GM21526 (cell line): Measurements from ENCODE around the gene NUDT8.
"Not testable (repeated sequence)": the region's sequence is repeated elsewhere in the genome, so short reads cannot be mapped to it uniquely, and the experiment has no call there.

Experiments used
- ATAC-seq: cut with Tn5 transposase; IDR thresholded peaks from one replicate; pipeline ENCODE4 v1.9.1; 2021; ENCODE audit warnings: moderate library complexity; ENCODE audit not compliant: unreplicated experiment, low FRiP score

NUDT8 gene

DNA sequence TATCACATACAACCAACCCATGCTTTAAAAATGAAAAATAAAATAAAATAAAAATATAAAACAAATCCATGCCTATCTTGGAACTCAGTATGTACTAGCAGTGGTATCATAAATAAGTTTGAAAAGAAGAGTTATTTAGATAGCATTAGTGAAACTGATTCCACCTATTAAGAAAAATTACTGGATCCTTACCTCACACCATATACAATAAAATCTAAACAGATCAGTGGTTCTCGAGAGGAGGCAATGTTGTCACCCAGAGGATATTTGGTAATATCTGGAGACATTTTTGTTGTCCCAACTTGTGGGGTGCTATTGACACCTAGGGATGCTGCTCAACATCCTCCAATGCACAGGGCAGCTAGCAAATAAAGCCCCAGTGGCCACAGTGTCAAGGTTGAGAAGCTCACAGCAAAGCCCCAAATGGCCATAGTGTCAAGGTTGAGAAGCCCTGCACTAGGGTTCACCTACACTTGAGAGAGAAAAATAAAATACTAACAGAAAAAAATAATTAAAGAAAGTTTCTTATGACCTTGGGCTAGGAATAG lies 32.9 kb downstream of the NUDT8 start:
- no peak for ATAC-seq

- no peak for ATAC-seq
These were observed 35.3 kb downstream of the NUDT8 start for GRCh38 chr11:67594480-67594879.

DNA sequence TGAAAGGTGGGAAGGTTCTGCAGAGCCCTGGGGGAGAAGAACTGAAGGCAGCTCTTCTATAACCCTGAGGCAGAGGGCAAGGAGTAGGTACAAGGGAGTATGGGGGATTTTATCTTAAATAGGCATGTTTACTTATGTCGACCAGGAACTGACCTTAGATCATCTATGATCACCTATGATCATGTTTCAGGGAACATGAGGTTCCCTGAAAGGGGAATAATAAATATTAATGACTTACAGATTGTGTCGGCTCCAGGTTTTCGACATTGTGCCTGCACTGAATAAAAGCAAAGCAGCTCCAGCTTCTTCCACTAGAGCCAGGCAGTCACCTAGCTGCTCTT lies 36.2 kb downstream of the NUDT8 start:
- ATAC-seq: no peak

DNA sequence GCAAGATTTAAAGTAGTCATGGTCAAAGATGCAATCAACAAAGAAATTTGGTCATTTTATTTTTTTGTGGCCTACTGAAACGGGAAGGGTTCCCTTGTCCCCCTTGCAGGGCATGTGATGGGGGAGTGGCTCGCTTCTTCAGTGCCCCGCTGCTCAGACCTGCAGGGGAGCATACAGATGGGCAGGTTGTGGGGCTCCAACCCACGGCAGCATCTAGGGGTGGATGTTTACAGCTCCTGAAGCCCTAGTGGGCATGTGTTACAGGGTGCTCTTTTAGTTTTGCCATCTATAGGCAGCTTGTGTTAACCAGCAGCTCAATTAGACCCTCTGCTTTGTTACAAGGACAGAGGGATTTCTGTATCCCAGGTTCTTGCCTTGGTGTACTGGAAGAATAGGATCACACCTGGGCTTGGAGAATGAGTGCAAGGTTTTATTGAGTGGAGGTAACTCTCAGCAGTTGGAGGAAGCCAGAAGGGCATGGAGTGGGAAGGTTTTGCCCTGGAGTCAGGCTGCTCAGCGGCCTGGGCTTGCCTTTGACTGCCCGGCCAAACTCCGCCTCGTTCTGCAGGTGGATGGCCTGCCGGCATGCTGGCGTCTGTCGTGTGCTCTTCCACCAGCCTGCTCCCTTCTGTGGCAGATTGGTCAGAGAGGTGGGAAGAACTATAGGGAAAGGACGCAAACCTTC lies 36.7 kb downstream of the NUDT8 start:
- no peak for ATAC-seq

DNA sequence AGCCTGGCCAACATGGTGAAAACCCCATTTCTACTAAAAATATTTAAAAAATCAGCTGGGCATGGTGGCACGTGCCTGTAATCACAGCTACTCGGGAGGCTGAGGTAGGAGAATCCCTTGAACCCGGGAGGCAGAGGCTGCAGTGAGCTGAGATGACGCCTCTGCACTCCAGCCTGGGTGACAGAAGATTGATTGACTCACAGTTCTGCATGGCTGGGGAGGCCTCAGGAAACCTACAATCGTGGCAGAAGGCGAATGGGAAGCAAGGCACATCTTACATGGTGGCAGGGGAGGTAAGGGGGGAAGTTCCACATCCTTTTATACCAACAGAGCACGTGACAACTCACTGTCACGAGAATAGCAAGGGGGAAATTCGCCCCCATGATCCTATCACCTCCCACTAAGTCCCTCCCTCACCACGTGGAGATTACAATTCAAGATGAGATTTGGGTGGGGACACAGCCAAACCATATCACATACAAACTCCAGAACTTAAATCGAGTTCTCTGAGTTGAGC lies 40.8 kb downstream of the NUDT8 start:
- ATAC-seq: not testable (repeated sequence)

- peak; percentile 36 for ATAC-seq
These were observed 41.6 kb downstream of the NUDT8 start for GRCh38 chr11:67588136-67588503.

- ATAC-seq: no peak
These were observed 43.0 kb downstream of the NUDT8 start for GRCh38 chr11:67586568-67587250.

DNA sequence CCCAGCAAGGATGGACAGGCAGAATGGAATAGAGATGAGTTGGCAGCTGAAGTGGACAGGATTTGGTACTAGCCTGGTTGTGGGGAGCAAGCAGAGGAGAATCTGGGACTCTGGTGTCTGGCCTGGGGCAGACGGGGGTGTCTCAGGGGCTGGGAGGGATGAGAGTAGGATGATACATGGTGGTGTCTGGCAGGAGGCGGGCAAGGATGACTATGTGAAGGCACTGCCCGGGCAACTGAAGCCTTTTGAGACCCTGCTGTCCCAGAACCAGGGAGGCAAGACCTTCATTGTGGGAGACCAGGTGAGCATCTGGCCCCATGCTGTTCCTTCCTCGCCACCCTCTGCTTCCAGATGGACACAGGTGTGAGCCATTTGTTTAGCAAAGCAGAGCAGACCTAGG lies 43.8 kb downstream of the NUDT8 start:
- ATAC-seq: no peak

DNA sequence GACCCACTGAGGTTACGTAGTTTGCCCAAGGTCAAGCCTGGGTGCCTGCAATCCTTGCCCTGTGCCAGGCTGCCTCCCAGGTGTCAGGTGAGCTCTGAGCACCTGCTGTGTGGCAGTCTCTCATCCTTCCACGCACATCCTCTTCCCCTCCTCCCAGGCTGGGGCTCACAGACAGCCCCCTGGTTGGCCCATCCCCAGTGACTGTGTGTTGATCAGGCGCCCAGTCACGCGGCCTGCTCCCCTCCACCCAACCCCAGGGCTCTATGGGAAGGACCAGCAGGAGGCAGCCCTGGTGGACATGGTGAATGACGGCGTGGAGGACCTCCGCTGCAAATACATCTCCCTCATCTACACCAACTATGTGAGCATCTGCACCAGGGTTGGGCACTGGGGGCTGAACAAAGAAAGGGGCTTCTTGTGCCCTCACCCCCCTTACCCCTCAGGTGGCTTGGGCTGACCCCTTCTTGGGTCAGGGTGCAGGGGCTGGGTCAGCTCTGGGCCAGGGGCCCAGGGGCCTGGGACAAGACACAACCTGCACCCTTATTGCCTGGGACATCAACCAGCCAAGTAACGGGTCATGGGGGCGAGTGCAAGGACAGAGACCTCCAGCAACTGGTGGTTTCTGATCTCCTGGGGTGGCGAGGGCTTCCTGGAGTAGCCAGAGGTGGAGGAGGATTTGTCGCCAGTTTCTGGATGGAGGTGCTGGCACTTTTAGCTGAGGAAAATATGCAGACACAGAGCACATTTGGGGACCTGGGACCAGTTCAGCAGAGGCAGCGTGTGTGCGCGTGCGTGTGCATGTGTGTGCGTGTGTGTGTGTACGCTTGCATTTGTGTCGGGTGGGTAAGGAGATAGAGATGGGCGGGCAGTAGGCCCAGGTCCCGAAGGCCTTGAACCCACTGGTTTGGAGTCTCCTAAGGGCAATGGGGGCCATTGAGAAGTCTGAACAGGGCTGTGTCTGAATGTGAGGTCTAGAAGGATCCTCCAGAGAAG lies 44.6 kb downstream of the NUDT8 start:
- no peak for ATAC-seq

GRCh38 chr11:67584205-67584880 lies 45.4 kb downstream of the NUDT8 start:
- ATAC-seq: no peak

DNA sequence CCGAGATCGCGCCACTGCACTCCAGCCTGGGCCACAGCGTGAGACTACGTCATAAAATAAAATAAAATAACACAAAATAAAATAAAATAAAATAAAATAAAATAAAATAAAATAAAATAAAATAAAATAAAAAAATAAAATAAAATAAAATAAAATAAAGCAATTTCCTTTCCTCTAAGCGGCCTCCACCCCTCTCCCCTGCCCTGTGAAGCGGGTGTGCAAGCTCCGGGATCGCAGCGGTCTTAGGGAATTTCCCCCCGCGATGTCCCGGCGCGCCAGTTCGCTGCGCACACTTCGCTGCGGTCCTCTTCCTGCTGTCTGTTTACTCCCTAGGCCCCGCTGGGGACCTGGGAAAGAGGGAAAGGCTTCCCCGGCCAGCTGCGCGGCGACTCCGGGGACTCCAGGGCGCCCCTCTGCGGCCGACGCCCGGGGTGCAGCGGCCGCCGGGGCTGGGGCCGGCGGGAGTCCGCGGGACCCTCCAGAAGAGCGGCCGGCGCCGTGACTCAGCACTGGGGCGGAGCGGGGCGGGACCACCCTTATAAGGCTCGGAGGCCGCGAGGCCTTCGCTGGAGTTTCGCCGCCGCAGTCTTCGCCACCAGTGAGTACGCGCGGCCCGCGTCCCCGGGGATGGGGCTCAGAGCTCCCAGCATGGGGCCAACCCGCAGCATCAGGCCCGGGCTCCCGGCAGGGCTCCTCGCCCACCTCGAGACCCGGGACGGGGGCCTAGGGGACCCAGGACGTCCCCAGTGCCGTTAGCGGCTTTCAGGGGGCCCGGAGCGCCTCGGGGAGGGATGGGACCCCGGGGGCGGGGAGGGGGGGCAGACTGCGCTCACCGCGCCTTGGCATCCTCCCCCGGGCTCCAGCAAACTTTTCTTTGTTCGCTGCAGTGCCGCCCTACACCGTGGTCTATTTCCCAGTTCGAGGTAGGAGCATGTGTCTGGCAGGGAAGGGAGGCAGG lies 46.2 kb downstream of the NUDT8 start, which contains the start of gene GSTP1:
Gene GSTP1, plus strand, starts transcription at position 566 of the 958 bp plus-strand sequence. Its CDS starts 32 bp downstream, at position 598.
- ATAC-seq: peak; percentile 45

- ATAC-seq: no peak
These were observed 47.7 kb downstream of the NUDT8 start for GRCh38 chr11:67582011-67582410.

GRCh38 chr11:67581469-67581868 lies 48.3 kb downstream of the NUDT8 start:
- no peak for ATAC-seq

GRCh38 chr11:67577951-67578350 lies 51.8 kb downstream of the NUDT8 start:
- ATAC-seq: no peak
